NB4 (cell line): ENCODE results near the gene REEP3.

ENCODE experiments used
- MYC ChIP-seq: IDR thresholded peaks from 2 replicates; pipeline ENCODE4 v1.6.1; 2011; ENCODE audit warnings: low read depth, low read length
- POLR2A ChIP-seq: IDR thresholded peaks from 2 replicates; pipeline ENCODE4 v1.6.1; 2011; ENCODE audit warnings: mild to moderate bottlenecking; ENCODE audit not compliant: insufficient read length; ENCODE audit errors: extremely low read depth
- TF ChIP-seq, protein P1 (sequence below): IDR thresholded peaks from one replicate; pipeline ENCODE4 v1.5.1; 2012; ENCODE audit warnings: low read depth, low read length
- TF ChIP-seq, protein P2 (sequence below): IDR thresholded peaks from 2 replicates; pipeline ENCODE4 v1.6.1; 2011; ENCODE audit warnings: low read depth, low read length

DNA sequence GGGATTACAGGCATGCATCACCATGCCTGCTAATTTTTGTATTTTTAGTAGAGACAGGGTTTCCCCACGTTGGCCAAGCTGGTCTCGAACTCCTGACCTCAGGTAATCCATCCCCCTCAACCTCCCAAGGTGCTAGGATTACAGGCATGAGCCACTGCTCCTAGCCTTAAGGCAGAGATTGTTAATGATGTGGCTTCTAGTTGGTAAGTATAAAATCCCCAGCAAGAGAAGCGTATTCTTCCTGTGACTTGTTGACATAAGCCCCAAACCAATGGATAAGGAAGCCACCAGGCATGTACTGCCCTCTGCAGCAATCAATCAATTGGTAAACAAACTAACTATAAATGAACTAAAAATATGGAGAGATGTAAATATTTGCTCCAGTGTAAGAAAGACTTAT lies 41.2 kb downstream of the REEP3 start:
- TF ChIP-seq, protein P1, sequence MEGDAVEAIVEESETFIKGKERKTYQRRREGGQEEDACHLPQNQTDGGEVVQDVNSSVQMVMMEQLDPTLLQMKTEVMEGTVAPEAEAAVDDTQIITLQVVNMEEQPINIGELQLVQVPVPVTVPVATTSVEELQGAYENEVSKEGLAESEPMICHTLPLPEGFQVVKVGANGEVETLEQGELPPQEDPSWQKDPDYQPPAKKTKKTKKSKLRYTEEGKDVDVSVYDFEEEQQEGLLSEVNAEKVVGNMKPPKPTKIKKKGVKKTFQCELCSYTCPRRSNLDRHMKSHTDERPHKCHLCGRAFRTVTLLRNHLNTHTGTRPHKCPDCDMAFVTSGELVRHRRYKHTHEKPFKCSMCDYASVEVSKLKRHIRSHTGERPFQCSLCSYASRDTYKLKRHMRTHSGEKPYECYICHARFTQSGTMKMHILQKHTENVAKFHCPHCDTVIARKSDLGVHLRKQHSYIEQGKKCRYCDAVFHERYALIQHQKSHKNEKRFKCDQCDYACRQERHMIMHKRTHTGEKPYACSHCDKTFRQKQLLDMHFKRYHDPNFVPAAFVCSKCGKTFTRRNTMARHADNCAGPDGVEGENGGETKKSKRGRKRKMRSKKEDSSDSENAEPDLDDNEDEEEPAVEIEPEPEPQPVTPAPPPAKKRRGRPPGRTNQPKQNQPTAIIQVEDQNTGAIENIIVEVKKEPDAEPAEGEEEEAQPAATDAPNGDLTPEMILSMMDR = no peak
- TF ChIP-seq, protein P2, sequence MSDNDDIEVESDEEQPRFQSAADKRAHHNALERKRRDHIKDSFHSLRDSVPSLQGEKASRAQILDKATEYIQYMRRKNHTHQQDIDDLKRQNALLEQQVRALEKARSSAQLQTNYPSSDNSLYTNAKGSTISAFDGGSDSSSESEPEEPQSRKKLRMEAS = no peak
- TF ChIP-seq POLR2A = no peak
- no peak for TF ChIP-seq MYC
